AG09319 (cell line): ENCODE measurements around the gene COL23A1.

Experiments
- DNase-seq: peaks from one replicate; pipeline ENCODE4 v3.0.0-alpha.2; 2010; ENCODE audit warnings: low read depth; ENCODE audit errors: extremely low read depth
- CTCF ChIP-seq: IDR thresholded peaks from 2 replicates; pipeline ENCODE4 v1.5.1; 2011; ENCODE audit warnings: low read depth, mild to moderate bottlenecking, inconsistent platforms, low read length, moderate library complexity

Gene COL23A1

GRCh38 chr5:178281331-178281730, 308.9 kb downstream of the COL23A1 start:
- TF ChIP-seq CTCF = no peak

GRCh38 chr5:178280631-178281030, 309.6 kb downstream of the COL23A1 start:
- no peak for DNase-seq
- TF ChIP-seq CTCF = no peak

More at GRCh38 chr5:178281331-178281730, 308.9 kb downstream of the COL23A1 start:
- DNase-seq = no peak

DNA sequence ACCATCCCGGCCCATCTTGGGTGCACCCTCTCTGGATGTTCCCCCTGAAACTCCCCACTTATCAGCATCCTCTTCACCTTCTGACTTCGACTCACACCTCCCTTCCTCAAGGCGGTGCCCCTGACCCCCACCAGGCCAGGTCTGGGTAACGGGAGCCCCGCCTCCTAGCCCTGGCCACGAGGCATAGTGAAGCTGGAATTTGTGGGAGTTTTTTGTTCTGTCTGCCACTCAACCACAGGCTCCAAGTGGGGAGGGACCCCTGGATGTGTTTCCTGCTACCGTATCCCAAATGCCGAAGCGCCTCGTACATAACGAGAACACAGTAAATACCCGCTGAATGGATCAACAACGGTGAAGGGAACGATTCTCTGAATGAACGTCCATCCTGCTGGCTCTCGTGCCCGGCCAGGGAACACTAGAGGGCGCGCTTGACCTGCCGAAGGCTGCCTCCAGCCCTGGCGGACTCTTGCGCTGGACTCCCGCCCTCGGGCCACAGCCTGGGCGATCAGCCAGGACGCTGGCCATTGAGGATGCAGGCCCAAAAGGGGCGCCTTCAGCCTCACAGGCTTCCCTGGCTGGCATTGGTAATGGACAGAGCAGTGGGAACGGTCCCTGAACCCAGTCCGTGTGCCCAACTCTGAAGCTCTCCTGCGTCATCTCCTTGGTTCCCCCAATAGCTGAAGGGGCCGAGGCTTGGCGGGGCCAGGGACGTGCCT, 310.3 kb downstream of the COL23A1 start:
- TF ChIP-seq CTCF = peak; percentile 94
- peak; percentile 29 for DNase-seq

- no peak for DNase-seq
- no peak for TF ChIP-seq CTCF
These were observed 311.0 kb downstream of the COL23A1 start for GRCh38 chr5:178279026-178279722.

DNA sequence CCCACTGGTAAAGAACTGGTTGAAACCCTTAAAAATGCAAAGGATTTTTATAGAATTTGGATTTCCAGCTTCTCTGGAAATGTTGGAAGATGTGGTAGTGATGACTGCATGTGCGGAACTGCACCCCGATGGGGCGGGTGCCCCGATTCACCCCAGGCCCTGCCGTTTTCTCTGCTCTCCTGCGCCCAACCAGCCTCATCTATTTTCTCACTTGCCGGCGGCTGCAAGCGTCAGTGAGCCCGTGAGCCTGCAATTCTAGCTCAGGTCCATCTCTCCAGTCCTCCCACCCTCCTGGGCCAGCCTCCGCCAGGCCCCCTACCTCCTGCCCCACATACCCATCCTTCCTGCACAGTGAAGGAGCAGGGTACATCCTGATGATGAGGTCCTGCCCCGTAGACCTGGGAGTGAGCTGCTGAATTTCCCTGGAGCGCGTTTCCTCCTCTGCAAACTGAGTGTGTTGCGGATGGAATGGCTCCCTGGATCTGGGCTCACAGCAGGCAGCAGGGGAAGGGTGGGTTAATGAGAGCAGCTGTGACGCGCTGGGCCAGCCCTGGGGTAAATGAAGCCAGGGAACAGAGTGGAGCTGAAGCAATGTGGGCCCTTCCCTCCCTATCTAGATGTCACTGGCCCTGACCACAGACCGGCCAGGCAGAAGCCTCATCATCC, 311.7 kb downstream of the COL23A1 start:
- no peak for TF ChIP-seq CTCF
- no peak for DNase-seq

DNA sequence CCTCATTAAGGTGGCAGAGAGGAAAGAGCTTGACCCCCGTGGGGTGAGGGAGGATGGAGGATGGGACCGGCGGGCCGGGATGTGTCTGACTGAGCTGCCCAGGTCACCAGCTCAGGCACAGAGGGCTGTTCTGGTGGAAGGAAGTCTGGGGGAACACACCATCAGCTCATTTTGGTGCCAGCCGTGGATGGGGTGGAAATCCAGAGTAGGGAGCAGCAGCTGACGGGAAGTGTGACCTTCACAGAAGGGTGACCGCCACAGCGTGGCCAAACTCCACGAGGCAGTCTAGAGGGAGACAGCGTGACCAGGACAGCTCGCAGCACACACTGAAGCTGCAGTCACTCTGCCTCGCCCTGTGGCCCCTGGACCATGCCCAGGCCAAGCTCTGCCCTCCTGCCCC, 312.3 kb downstream of the COL23A1 start:
- TF ChIP-seq CTCF = no peak
- DNase-seq = no peak

- no peak for DNase-seq
- no peak for TF ChIP-seq CTCF
These were observed 312.8 kb downstream of the COL23A1 start for GRCh38 chr5:178277346-178277745.
